GM21381 (cell line): ENCODE results near the gene HMCN1.

Experiments
- ATAC-seq: cut with Tn5 transposase; IDR thresholded peaks from one replicate; pipeline ENCODE4 v1.9.1; 2021; ENCODE audit warnings: mild to moderate bottlenecking, moderate library complexity; ENCODE audit not compliant: unreplicated experiment

Gene HMCN1

GRCh38 chr1:186002406-186002805, 268.2 kb downstream of the HMCN1 start:
- ATAC-seq = no peak

- ATAC-seq = no peak
Observed at GRCh38 chr1:186009039-186009737, 275.0 kb downstream of the HMCN1 start.

GRCh38 chr1:186014370-186015037, 280.3 kb downstream of the HMCN1 start:
- no peak for ATAC-seq

- no peak for ATAC-seq
Observed at GRCh38 chr1:186016856-186017255, 282.7 kb downstream of the HMCN1 start.

GRCh38 chr1:186022184-186022583, 288.0 kb downstream of the HMCN1 start:
- no peak for ATAC-seq

GRCh38 chr1:186026946-186027345, 292.8 kb downstream of the HMCN1 start:
- ATAC-seq = no peak

GRCh38 chr1:186027621-186028020, 293.4 kb downstream of the HMCN1 start:
- no peak for ATAC-seq

- no peak for ATAC-seq
Observed at GRCh38 chr1:186030453-186030852, 296.3 kb downstream of the HMCN1 start.

GRCh38 chr1:186033847-186034271, 299.7 kb downstream of the HMCN1 start:
- ATAC-seq = no peak

GRCh38 chr1:186042230-186042629, 308.0 kb downstream of the HMCN1 start:
- ATAC-seq = no peak

- ATAC-seq = no peak
Observed at GRCh38 chr1:186043296-186043695, 309.1 kb downstream of the HMCN1 start.

- ATAC-seq = no peak
Observed at GRCh38 chr1:186044079-186044685, 310.0 kb downstream of the HMCN1 start.

- no peak for ATAC-seq
Observed at GRCh38 chr1:186046437-186047211, 312.4 kb downstream of the HMCN1 start.

GRCh38 chr1:186050360-186050759, 316.2 kb downstream of the HMCN1 start:
- ATAC-seq = no peak

GRCh38 chr1:186054003-186054402, 319.8 kb downstream of the HMCN1 start:
- no peak for ATAC-seq

GRCh38 chr1:186054932-186055331, 320.7 kb downstream of the HMCN1 start:
- no peak for ATAC-seq

GRCh38 chr1:186055846-186056245, 321.7 kb downstream of the HMCN1 start:
- ATAC-seq = no peak

GRCh38 chr1:186057086-186057485, 322.9 kb downstream of the HMCN1 start:
- no peak for ATAC-seq

- no peak for ATAC-seq
Observed at GRCh38 chr1:186059311-186059710, 325.1 kb downstream of the HMCN1 start.

- no peak for ATAC-seq
Observed at GRCh38 chr1:186059752-186060151, 325.6 kb downstream of the HMCN1 start.

- no peak for ATAC-seq
Observed at GRCh38 chr1:186060226-186060625, 326.0 kb downstream of the HMCN1 start.
